Ovary (tissue), 9 donors: ENCODE data around the gene CAPZB. TPM values are rescaled to one million over a fixed set of nuclear protein-coding genes. Genes with fewer than 3 reads are reported as not detected.

ENCODE experiments used
- DNase-seq, 5 donors: peaks; one replicate each; pipeline ENCODE4 v3.0.0-alpha.2; 2019 to 2020
- H3K27ac ChIP-seq, 2 donors: fragments of 200-600 bp; one replicate each; pipeline versions ENCODE4 v1.5.1 to v1.8.0; 2019 to 2022
- H3K27me3 ChIP-seq: fragments of 200-600 bp; one replicate; pipeline ENCODE4 v1.8.0; 2022
- H3K36me3 ChIP-seq: fragments of 200-600 bp; sonication (generic); one replicate; pipeline ENCODE4 v1.5.1; 2019
- H3K4me1 ChIP-seq: one replicate; pipeline ENCODE4 v1.8.1; 2013; ENCODE audit warnings: mild to moderate bottlenecking, moderate library complexity; ENCODE audit not compliant: insufficient read depth
- H3K4me3 ChIP-seq: fragments of 200-600 bp; sonication (generic); one replicate; pipeline ENCODE4 v1.5.1; 2017
- H3K9me3 ChIP-seq, 2 donors: fragments of 200-600 bp in 1 of 2; sonication (generic) in 1 of 2; one replicate each; pipeline versions ENCODE4 v1.5.1 to v1.8.1; 2013 to 2019; ENCODE audit warnings: mild to moderate bottlenecking in 1 of 2, moderate library complexity in 1 of 2
- CTCF ChIP-seq, 3 donors: fragments of 450-650 bp in 2 of 3; fragments of 200-600 bp in 1 of 3; IDR thresholded peaks; one replicate each; pipeline versions ENCODE4 v1.5.1 to v1.8.0; 2016 to 2022; ENCODE audit warnings: antibody characterized with exemption in 3 of 3, mild to moderate bottlenecking in 1 of 3
- EP300 ChIP-seq: sonication (generic); formaldehyde crosslinking; IDR thresholded peaks from one replicate; pipeline ENCODE4 v1.6.1; 2017; ENCODE audit warnings: antibody characterized with exemption
- POLR2A ChIP-seq: fragments of 450-650 bp; IDR thresholded peaks from one replicate; pipeline ENCODE4 v1.6.1; 2017; ENCODE audit warnings: antibody characterized with exemption, mild to moderate bottlenecking, moderate library complexity
- WGBS, 3 donors: extraction: QIAGEN DNeasy Blood & Tissue Kit in 1 of 3; methylation state at CpG; one replicate each; pipeline versions ENCODE4 v1.1.5 to v1.1.7; 2013 to 2017; 5-methylcytosine and 5-hydroxymethylcytosine counted together
- intact Hi-C, 4 donors: fragments of 100-400 bp; cut with DNase I; formaldehyde crosslinking; loops; one replicate each; pipeline versions ENCODE4 v1.11.0 to v1.15.1; 2022 to 2023
- polyA plus RNA-seq, 2 donors: library from polyadenylated mRNA; stranded (reverse); fragments of 200-250 nt in 1 of 2; fragments of 350-450 nt in 1 of 2; fragmentation: Illumina TruSeq in 1 of 2; extraction: RNeasy Lipid Tissue Mini Kit (QIAGEN cat#74804) in 1 of 2; gene quantifications; one replicate each; pipeline ENCODE4 v1.2.3, GENCODE V29; 2013 to 2014
- total RNA-seq, 7 donors: library from RNA; depleted of rRNA in 2 of 7; stranded (reverse); fragments of >200 nt in 2 of 7; fragmentation: NEBNext Ultra II Directional in 3 of 7; extraction: Animal tissue kit (Norgen Biotek cat#: 25700) in 3 of 7; gene quantifications; one replicate each; pipeline versions ENCODE4 v1.1.0 to v1.2.4, GENCODE V29; 2016 to 2023
- donor health status: DM: no; HTN: no; CAD: no; lungs with moderate emphysema.
- donor health status: DM: no; HTN: no; CAD: no.
- donor health status: Bipolar disorder and iron deficiency.
- donor health status: DM: yes; HTN: yes; CAD: no.
- donor health status: DM: no; HTN: no; CAD: no.
- donor health status: DM: yes; HTN: yes; CAD: no.

Gene CAPZB
- total and polyA plus RNA-seq, 9 donors: 85.0 to 391 (median 258) TPM

GRCh38 chr1:19329188-19329587, 156.2 kb downstream of the CAPZB start:
- no peak for TF ChIP-seq EP300
- WGBS, 3 donors: 86 to 88% (median 88%) methylated on average over 13 of the region's 13 CpGs
- DNase-seq: no peak
- Histone ChIP-seq H3K9me3 (no peaks in the 10 kb centered on the region), H3K27ac (no peak overlapping the region), H3K4me3 (no peak overlapping the region), H3K4me1 (no peaks in the 10 kb centered on the region), H3K36me3 (no peaks in the 10 kb centered on the region), H3K27me3 (no peaks in the 10 kb centered on the region)
- intact Hi-C loops: no loop called here

- no peaks in the 10 kb centered on the region for H3K9me3 ChIP-seq
- no peaks in the 10 kb centered on the region for H3K36me3 ChIP-seq
- DNase-seq: peak in 1 of 5 donors; percentile 11
Observed at GRCh38 chr1:19328486-19328885, 156.9 kb downstream of the CAPZB start.

GRCh38 chr1:19327736-19328135, 157.6 kb downstream of the CAPZB start:
- no peak for DNase-seq
- 88 to 90% (median 89%) methylated on average over 9 of the region's 9 CpGs for WGBS, 3 donors
- Histone ChIP-seq H3K27ac (no peak overlapping the region), H3K9me3 (no peaks in the 10 kb centered on the region), H3K27me3 (no peaks in the 10 kb centered on the region), H3K4me1 (no peaks in the 10 kb centered on the region), H3K36me3 (no peaks in the 10 kb centered on the region), H3K4me3 (no peak overlapping the region)
- intact Hi-C loops: no loop called here
- TF ChIP-seq EP300: no peak
- no peak for TF ChIP-seq POLR2A
- TF ChIP-seq CTCF (IDR thresholded peaks at IDR 0.05): no peak

More at GRCh38 chr1:19328486-19328885, 156.9 kb downstream of the CAPZB start:
- no peaks in the 10 kb centered on the region for H3K27me3 ChIP-seq
- no peak overlapping the region for H3K4me3 ChIP-seq
- intact Hi-C loops: no loop called here
- no peak overlapping the region for H3K27ac ChIP-seq
- 90 to 95% (median 90%) methylated on average over 18 of the region's 18 CpGs for WGBS, 3 donors
- TF ChIP-seq EP300 (no peak), POLR2A (no peak), CTCF (IDR thresholded peaks at IDR 0.05) (no peak)
- H3K4me1 ChIP-seq: no peaks in the 10 kb centered on the region

- 84 to 89% (median 88%) methylated on average over 16 of the region's 16 CpGs for WGBS, 3 donors
- Histone ChIP-seq H3K36me3 (no peaks in the 10 kb centered on the region), H3K27ac (no peak overlapping the region), H3K9me3 (no peaks in the 10 kb centered on the region), H3K27me3 (no peaks in the 10 kb centered on the region), H3K4me1 (no peaks in the 10 kb centered on the region), H3K4me3 (no peak overlapping the region)
- intact Hi-C loops: no loop called here
- TF ChIP-seq CTCF (IDR thresholded peaks at IDR 0.05): no peak
- no peak for TF ChIP-seq EP300
- no peak for TF ChIP-seq POLR2A
- no peak for DNase-seq
Observed at GRCh38 chr1:19327301-19327700, 158.0 kb downstream of the CAPZB start.

- H3K27ac ChIP-seq: no peak overlapping the region
- intact Hi-C loops: no loop called here
- 68 to 81% (median 77%) methylated on average over 6 of the region's 6 CpGs for WGBS, 3 donors
- H3K27me3 ChIP-seq: no peaks in the 10 kb centered on the region
- no peaks in the 10 kb centered on the region for H3K4me1 ChIP-seq
- no peak overlapping the region for H3K4me3 ChIP-seq
- no peaks in the 10 kb centered on the region for H3K9me3 ChIP-seq
- TF ChIP-seq CTCF (IDR thresholded peaks at IDR 0.05): no peak
- no peak for TF ChIP-seq EP300
- no peak for TF ChIP-seq POLR2A
- DNase-seq: no peak
- H3K36me3 ChIP-seq: no peaks in the 10 kb centered on the region
Observed at GRCh38 chr1:19326748-19327065, 158.6 kb downstream of the CAPZB start.
